ENCODE data around the gene FAM163A. TPM values are rescaled to one million over a fixed set of nuclear protein-coding genes. Genes with fewer than 3 reads are reported as not detected.

FAM163A gene
- total and polyA plus RNA-seq, 7 experiments from 2014 or later, result 0.06 to 0.17 (median 0.14) TPM; not detected in 4

GRCh38 chr1:179745743-179746142 lies 2.7 kb downstream of the FAM163A start:
- Histone ChIP-seq H3K27ac (ENCODE audit: low read depth, low read length) (no peak overlapping the region), H3K36me3 (ENCODE audit: control insufficient read depth in 2 of 3, insufficient read depth in 3 of 3, low read length in 3 of 3) (no peaks in the 10 kb centered on the region), H3K9me3 (ENCODE audit: control insufficient read depth in 2 of 3, low read length in 3 of 3) (no peaks in the 10 kb centered on the region), H3K27me3 (ENCODE audit: control insufficient read depth in 2 of 2, insufficient read depth in 2 of 2, low read length in 2 of 2) (peaks cover 0 to 4% of the 10 kb centered on the region in 2 donors), H3K4me1 (ENCODE audit: control insufficient read depth in 2 of 2, insufficient read depth in 2 of 2, low read length in 2 of 2) (no peaks in the 10 kb centered on the region), H3K4me3 (ENCODE audit: low read length) (no peak overlapping the region)
- ATAC-seq (no peak), DNase-seq (no peak)
- H3K36me3 Mint-ChIP-seq, result peaks cover 0 to 5% (median 0%) of the 10 kb centered on the region in 5 donors
- H3K9me3 Mint-ChIP-seq, result peaks cover 0 to 4% (median 2%) of the 10 kb centered on the region in 11 donors
- ChIA-PET CTCF (no interaction called here), POLR2A (no interaction called here)
- H3K27ac Mint-ChIP-seq, result no peak overlapping the region
- intact Hi-C loops (cut with micrococcal nuclease), result no loop called here
- peak overlapping the region in 3 of 10 donors; percentile 2 to 11 (median 9) for H3K4me3 Mint-ChIP-seq
- H3K27me3 Mint-ChIP-seq, result peaks cover 55 to 76% (median 67%) of the 10 kb centered on the region in 5 donors
- H3K4me1 Mint-ChIP-seq, result peaks cover 3 to 20% (median 13%) of the 10 kb centered on the region in 7 donors

DNA sequence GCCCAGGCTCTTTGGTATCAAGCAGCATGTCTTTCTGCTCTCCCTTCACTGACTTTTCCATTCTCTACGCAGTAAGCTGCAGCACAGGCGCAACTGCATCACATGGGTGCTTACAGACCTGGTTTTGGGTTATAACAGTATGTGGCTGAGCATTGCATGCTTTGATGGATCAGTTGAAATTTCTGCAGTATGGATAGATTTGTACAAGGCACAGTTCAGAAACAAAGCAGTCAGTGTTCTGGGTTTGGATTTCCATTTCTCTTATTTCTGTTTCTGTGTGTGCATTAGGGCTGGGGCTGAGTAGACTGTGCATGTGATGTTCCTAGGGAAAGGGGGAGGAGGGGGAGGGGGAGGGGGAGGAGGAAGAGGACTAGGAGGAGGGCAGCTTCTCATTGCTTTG lies 4.5 kb downstream of the FAM163A start:
- Mint-ChIP-seq H3K36me3 (peaks cover 0 to 11% (median 0%) of the 10 kb centered on the region in 5 donors), H3K4me1 (peaks cover 3 to 9% (median 4%) of the 10 kb centered on the region in 7 donors), H3K27ac (no peak overlapping the region), H3K27me3 (peaks cover 36 to 65% (median 57%) of the 10 kb centered on the region in 5 donors), H3K4me3 (no peak overlapping the region), H3K9me3 (peaks cover 0 to 13% (median 4%) of the 10 kb centered on the region in 11 donors)
- no peaks in the 10 kb centered on the region for H3K9me3 ChIP-seq (ENCODE audit: control insufficient read depth in 2 of 3, low read length in 3 of 3)
- no peaks in the 10 kb centered on the region for H3K4me1 ChIP-seq (ENCODE audit: control insufficient read depth in 2 of 2, insufficient read depth in 2 of 2, low read length in 2 of 2)
- H3K27me3 ChIP-seq (ENCODE audit: control insufficient read depth in 2 of 2, insufficient read depth in 2 of 2, low read length in 2 of 2), result peaks cover 0 to 4% of the 10 kb centered on the region in 2 donors
- ChIA-PET CTCF (no interaction called here), POLR2A (no interaction called here)
- H3K36me3 ChIP-seq (ENCODE audit: control insufficient read depth in 2 of 3, insufficient read depth in 3 of 3, low read length in 3 of 3), result no peaks in the 10 kb centered on the region
- DNase-seq, result no peak
- intact Hi-C loops (cut with micrococcal nuclease), result no loop called here
- H3K27ac ChIP-seq (ENCODE audit: low read depth, low read length), result no peak overlapping the region
- H3K4me3 ChIP-seq (ENCODE audit: low read length), result no peak overlapping the region
- ATAC-seq, result no peak

DNA sequence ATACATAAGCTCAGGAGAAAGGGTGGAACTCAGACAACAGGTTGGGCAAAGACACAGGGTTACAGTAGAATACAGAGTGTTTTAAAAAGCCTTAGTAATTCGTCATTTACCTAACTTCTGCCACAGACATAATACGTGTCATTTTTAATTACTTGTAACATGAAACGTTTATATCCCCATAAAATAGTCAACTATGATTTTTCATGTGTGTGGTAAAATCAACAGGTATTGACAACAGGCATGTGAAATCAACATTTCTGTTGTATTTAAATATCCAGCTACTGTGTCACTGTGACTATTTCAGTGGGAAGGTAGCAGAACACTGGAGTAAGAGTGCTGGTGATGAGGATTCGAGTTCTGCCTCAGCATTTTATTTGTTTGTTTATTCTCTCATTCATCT lies 5.7 kb downstream of the FAM163A start:
- Histone ChIP-seq H3K27ac (ENCODE audit: low read depth, low read length) (no peak overlapping the region), H3K4me1 (ENCODE audit: control insufficient read depth in 2 of 2, insufficient read depth in 2 of 2, low read length in 2 of 2) (no peaks in the 10 kb centered on the region), H3K27me3 (ENCODE audit: control insufficient read depth in 2 of 2, insufficient read depth in 2 of 2, low read length in 2 of 2) (no peaks in the 10 kb centered on the region), H3K4me3 (ENCODE audit: low read length) (no peak overlapping the region), H3K9me3 (ENCODE audit: control insufficient read depth in 2 of 3, low read length in 3 of 3) (no peaks in the 10 kb centered on the region), H3K36me3 (ENCODE audit: control insufficient read depth in 2 of 3, insufficient read depth in 3 of 3, low read length in 3 of 3) (no peaks in the 10 kb centered on the region)
- intact Hi-C loops (cut with micrococcal nuclease), result no loop called here
- H3K27me3 Mint-ChIP-seq, result peaks cover 32 to 64% (median 53%) of the 10 kb centered on the region in 5 donors
- peaks cover 0 to 4% (median 2%) of the 10 kb centered on the region in 7 donors for H3K4me1 Mint-ChIP-seq
- CTCF ChIA-PET, result no interaction called here
- peaks cover 0 to 13% (median 4%) of the 10 kb centered on the region in 11 donors for H3K9me3 Mint-ChIP-seq
- no peak for ATAC-seq
- POLR2A ChIA-PET, result no interaction called here
- no peak overlapping the region for H3K4me3 Mint-ChIP-seq
- DNase-seq, result no peak
- no peak overlapping the region for H3K27ac Mint-ChIP-seq
- peaks cover 0 to 11% (median 0%) of the 10 kb centered on the region in 5 donors for H3K36me3 Mint-ChIP-seq

DNA sequence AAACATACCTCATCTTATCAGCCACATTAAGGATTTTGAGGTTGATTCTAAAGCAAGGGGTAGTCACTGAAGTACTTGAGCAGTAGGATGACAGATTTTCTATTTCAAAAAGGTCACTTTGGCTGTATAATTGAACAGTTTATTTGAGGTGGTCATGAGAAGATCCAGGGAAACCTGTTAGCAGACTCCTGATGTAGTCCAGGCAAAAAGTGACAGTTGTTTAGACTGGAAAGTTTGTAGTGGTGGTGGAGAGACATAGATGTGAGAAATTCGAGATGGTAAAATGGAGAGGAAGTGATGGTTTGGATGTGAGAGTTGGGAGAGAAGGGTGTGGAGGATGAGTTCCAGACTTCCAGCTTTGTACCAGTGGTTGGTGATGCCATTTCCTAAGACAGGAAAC lies 7.5 kb downstream of the FAM163A start:
- Mint-ChIP-seq H3K27me3 (peaks cover 22 to 48% (median 41%) of the 10 kb centered on the region in 5 donors), H3K27ac (no peak overlapping the region), H3K9me3 (peaks cover 0 to 13% (median 4%) of the 10 kb centered on the region in 11 donors), H3K4me1 (no peaks in the 10 kb centered on the region), H3K36me3 (peaks cover 0 to 11% (median 0%) of the 10 kb centered on the region in 5 donors), H3K4me3 (no peak overlapping the region)
- Histone ChIP-seq H3K27ac (ENCODE audit: low read depth, low read length) (no peak overlapping the region), H3K36me3 (ENCODE audit: control insufficient read depth in 2 of 3, insufficient read depth in 3 of 3, low read length in 3 of 3) (no peaks in the 10 kb centered on the region), H3K4me1 (ENCODE audit: control insufficient read depth in 2 of 2, insufficient read depth in 2 of 2, low read length in 2 of 2) (no peaks in the 10 kb centered on the region), H3K9me3 (ENCODE audit: control insufficient read depth in 2 of 3, low read length in 3 of 3) (no peaks in the 10 kb centered on the region), H3K4me3 (ENCODE audit: low read length) (no peak overlapping the region), H3K27me3 (ENCODE audit: control insufficient read depth in 2 of 2, insufficient read depth in 2 of 2, low read length in 2 of 2) (no peaks in the 10 kb centered on the region)
- intact Hi-C loops (cut with micrococcal nuclease), result no loop called here
- CTCF ChIA-PET, result no interaction called here
- DNase-seq (no peak), ATAC-seq (no peak)
- POLR2A ChIA-PET, result no interaction called here

GRCh38 chr1:179753061-179753460 lies 10.0 kb downstream of the FAM163A start:
- intact Hi-C loops (cut with micrococcal nuclease), result no loop called here

DNA sequence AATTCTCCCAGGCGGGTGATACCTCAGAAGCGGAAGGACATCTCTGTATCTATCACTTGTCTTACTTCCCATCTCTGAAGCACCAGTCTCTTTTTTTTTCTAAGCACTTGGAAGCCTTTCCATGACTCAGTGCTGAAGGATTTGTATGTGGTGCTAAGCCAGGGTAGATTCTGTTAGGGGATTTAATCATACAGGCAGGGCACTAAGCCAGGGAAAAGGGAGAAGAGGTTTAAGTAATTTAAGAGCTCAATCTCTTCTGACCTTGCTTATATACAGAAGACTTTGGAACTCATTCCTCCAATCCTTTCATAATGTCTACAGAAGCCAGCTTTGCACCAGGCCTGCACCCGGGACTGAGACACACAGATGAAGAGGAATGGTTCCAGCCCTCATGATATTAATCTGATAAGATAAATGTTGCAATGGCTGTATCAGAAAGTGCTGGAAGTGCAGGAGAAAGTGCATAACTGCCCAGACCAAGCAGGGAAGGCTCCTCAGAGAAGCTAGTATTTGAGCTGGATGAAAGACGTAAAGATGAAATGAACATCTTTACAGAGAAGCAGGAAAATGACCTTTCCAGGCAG lies 11.0 kb downstream of the FAM163A start:
- Mint-ChIP-seq H3K9me3 (peaks cover 0 to 13% (median 4%) of the 10 kb centered on the region in 11 donors), H3K4me3 (no peak overlapping the region), H3K4me1 (no peaks in the 10 kb centered on the region), H3K36me3 (peaks cover 0 to 11% (median 0%) of the 10 kb centered on the region in 5 donors), H3K27me3 (peaks cover 5 to 22% (median 17%) of the 10 kb centered on the region in 5 donors), H3K27ac (no peak overlapping the region)
- no peaks in the 10 kb centered on the region for H3K4me1 ChIP-seq (ENCODE audit: control insufficient read depth in 2 of 2, insufficient read depth in 2 of 2, low read length in 2 of 2)
- intact Hi-C loops (cut with micrococcal nuclease), result no loop called here
- DNase-seq, result no peak
- H3K27ac ChIP-seq (ENCODE audit: low read depth, low read length), result no peak overlapping the region
- CTCF ChIA-PET, result no interaction called here
- H3K27me3 ChIP-seq (ENCODE audit: control insufficient read depth in 2 of 2, insufficient read depth in 2 of 2, low read length in 2 of 2), result no peaks in the 10 kb centered on the region
- H3K9me3 ChIP-seq (ENCODE audit: control insufficient read depth in 2 of 3, low read length in 3 of 3), result no peaks in the 10 kb centered on the region
- POLR2A ChIA-PET, result no interaction called here
- no peak overlapping the region for H3K4me3 ChIP-seq (ENCODE audit: low read length)
- no peak for ATAC-seq
- H3K36me3 ChIP-seq (ENCODE audit: control insufficient read depth in 2 of 3, insufficient read depth in 3 of 3, low read length in 3 of 3), result no peaks in the 10 kb centered on the region

More at GRCh38 chr1:179753061-179753460, 10.0 kb downstream of the FAM163A start:
- no peaks in the 10 kb centered on the region for H3K4me1 Mint-ChIP-seq
- H3K9me3 Mint-ChIP-seq, result peaks cover 0 to 13% (median 4%) of the 10 kb centered on the region in 11 donors
- DNase-seq (no peak), ATAC-seq (no peak)
- H3K27me3 ChIP-seq (ENCODE audit: control insufficient read depth in 2 of 2, insufficient read depth in 2 of 2, low read length in 2 of 2), result no peaks in the 10 kb centered on the region
- H3K4me1 ChIP-seq (ENCODE audit: control insufficient read depth in 2 of 2, insufficient read depth in 2 of 2, low read length in 2 of 2), result no peaks in the 10 kb centered on the region
- peaks cover 3 to 28% (median 22%) of the 10 kb centered on the region in 5 donors for H3K27me3 Mint-ChIP-seq
- POLR2A ChIA-PET, result no interaction called here
- CTCF ChIA-PET, result no interaction called here
- H3K36me3 Mint-ChIP-seq, result peaks cover 0 to 11% (median 0%) of the 10 kb centered on the region in 5 donors
- no peak overlapping the region for H3K27ac Mint-ChIP-seq
- H3K36me3 ChIP-seq (ENCODE audit: control insufficient read depth in 2 of 3, insufficient read depth in 3 of 3, low read length in 3 of 3), result no peaks in the 10 kb centered on the region
- H3K4me3 ChIP-seq (ENCODE audit: low read length), result no peak overlapping the region
- H3K27ac ChIP-seq (ENCODE audit: low read depth, low read length), result no peak overlapping the region
- H3K9me3 ChIP-seq (ENCODE audit: control insufficient read depth in 2 of 3, low read length in 3 of 3), result no peaks in the 10 kb centered on the region
- H3K4me3 Mint-ChIP-seq, result no peak overlapping the region

- no peak overlapping the region for H3K27ac ChIP-seq (ENCODE audit: low read depth, low read length)
- intact Hi-C loops (cut with micrococcal nuclease), result no loop called here
- no peaks in the 10 kb centered on the region for H3K4me1 ChIP-seq (ENCODE audit: control insufficient read depth in 2 of 2, insufficient read depth in 2 of 2, low read length in 2 of 2)
- no peaks in the 10 kb centered on the region for H3K36me3 ChIP-seq (ENCODE audit: control insufficient read depth in 2 of 3, insufficient read depth in 3 of 3, low read length in 3 of 3)
- DNase-seq (no peak), ATAC-seq (no peak)
- ChIA-PET POLR2A (interaction anchor here (1.1 kb wide), 1 partner anchor 16 kb away, joined by 3 read pairs; no protein-coding TSS in a partner anchor), CTCF (no interaction called here)
- H3K4me3 ChIP-seq (ENCODE audit: low read length), result no peak overlapping the region
- H3K27me3 ChIP-seq (ENCODE audit: control insufficient read depth in 2 of 2, insufficient read depth in 2 of 2, low read length in 2 of 2), result no peaks in the 10 kb centered on the region
- no peaks in the 10 kb centered on the region for H3K36me3 Mint-ChIP-seq
- no peak overlapping the region for H3K27ac Mint-ChIP-seq
- H3K27me3 Mint-ChIP-seq, result peaks cover 0 to 17% (median 6%) of the 10 kb centered on the region in 5 donors
- H3K4me3 Mint-ChIP-seq, result no peak overlapping the region
- H3K9me3 ChIP-seq (ENCODE audit: control insufficient read depth in 2 of 3, low read length in 3 of 3), result no peaks in the 10 kb centered on the region
- no peaks in the 10 kb centered on the region for H3K9me3 Mint-ChIP-seq
- no peaks in the 10 kb centered on the region for H3K4me1 Mint-ChIP-seq
Observed at GRCh38 chr1:179757933-179758332, 14.8 kb downstream of the FAM163A start.

All from naive thymus-derived CD4-positive, alpha-beta T cell (primary cell).